ENCODE results near the gene TCF12.

TCF12 gene

GRCh38 chr15:57169643-57170042 is 251.2 kb downstream of the TCF12 start:
- no peak for DNase-seq (ENCODE audit: low read depth)

GRCh38 chr15:57171426-57171825 is 253.0 kb downstream of the TCF12 start:
- no peak for DNase-seq (ENCODE audit: low read depth)

GRCh38 chr15:57172925-57173324 is 254.5 kb downstream of the TCF12 start:
- DNase-seq (ENCODE audit: low read depth), result no peak

GRCh38 chr15:57183041-57183440 is 264.6 kb downstream of the TCF12 start:
- no peak for DNase-seq (ENCODE audit: low read depth)

GRCh38 chr15:57183614-57184344 is 265.3 kb downstream of the TCF12 start:
- no peak for DNase-seq (ENCODE audit: low read depth)

DNA sequence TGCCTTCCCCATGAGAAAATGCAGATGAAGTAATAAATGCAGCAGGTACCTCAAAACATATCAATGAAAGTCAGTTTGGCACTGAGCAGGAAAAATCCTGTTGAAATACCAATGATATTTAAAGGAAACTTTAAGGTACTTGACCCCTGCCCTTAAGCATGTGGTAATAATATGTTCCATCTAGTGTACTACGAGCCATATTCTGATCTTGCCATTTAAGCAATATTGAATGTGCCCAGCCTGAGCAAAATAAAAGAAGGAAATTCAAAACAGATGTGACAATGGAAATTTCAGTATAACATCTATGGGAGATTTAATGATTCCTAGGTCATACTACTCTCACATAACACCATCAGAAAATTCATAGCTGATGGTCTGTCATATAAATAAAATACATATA is 266.1 kb downstream of the TCF12 start:
- DNase-seq (ENCODE audit: low read depth), result no peak

- no peak for DNase-seq (ENCODE audit: low read depth)
These were observed 267.1 kb downstream of the TCF12 start for GRCh38 chr15:57185507-57186074.

DNA sequence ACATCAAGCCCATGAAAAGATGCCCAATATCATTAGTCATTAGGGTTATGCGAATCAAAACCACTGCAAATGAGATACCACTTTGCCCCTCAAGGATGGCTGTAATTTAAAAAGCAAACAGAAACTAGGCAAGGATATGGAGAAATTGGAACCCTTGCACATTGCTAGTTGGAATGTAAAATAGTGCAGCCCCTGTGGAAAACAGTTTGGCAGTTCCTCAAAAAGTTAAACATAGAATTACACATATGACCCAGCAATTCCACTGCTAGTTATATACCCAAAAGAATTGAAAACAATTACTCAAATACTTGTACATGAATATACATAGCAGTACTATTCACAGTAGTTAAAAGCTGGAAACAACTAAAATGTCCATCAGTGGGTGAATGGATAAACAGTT is 271.0 kb downstream of the TCF12 start:
- no peak for DNase-seq (ENCODE audit: low read depth)

DNA sequence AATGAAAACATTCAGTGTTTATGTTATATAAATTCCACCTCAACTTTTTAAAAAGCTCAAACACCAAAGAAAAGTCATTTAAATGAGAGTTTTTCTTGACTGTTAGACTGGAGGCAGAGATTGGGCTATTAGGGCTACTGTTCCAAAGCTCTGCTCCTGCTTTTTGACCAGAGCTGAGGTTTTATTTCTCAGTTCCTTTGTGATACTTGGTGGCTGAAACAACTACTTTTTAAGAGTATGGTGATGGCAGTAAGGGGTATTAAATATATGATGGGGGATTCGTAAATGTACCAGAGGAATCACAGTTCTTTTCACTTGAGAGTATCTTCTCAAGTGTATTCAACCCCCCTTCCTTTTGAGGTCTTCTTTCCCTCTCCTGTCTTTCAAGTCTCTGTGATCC is 271.8 kb downstream of the TCF12 start:
- DNase-seq (ENCODE audit: low read depth), result no peak

GRCh38 chr15:57193161-57193560 is 274.7 kb downstream of the TCF12 start:
- DNase-seq (ENCODE audit: low read depth), result no peak

- no peak for DNase-seq (ENCODE audit: low read depth)
These were observed 276.9 kb downstream of the TCF12 start for GRCh38 chr15:57195326-57195725.

DNA sequence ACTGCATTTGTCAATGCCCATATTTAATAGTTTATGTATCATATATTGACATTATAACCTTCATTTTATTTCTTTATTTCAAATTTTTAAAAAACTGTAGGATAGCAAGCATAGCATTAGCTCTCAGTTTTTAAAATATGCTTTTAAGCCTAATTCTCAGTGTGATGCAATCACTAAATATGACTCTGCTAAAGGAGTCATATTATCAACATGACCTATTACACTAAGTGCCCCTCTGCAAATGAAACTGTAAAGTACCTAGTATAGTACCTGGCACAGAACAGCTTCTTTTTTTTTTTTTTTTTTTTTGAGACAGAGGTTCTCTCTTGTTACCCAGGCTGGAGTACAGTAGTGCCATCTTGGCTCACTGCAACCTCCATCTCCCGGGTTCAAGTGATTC is 278.4 kb downstream of the TCF12 start:
- DNase-seq (ENCODE audit: low read depth), result no peak

DNA sequence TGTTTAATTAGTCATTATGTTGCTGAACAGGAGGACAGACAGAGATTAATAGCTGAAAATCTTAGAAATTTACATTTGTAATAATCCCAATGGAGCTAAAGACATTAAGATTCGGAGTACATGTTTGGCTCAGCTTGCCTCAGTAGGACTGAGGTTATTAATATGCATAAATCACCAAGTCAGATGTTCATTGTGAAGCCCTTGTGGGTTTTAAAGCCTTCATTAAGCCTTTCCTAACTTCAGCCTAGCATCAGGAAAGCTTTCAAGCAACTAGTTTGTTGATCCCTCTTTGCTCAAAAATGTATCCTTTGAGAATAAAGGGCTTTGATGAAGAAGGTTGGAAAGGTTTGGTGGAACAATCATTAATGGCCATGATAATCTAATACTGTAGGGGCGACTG is 279.7 kb downstream of the TCF12 start:
- DNase-seq (ENCODE audit: low read depth), result no peak

- no peak for DNase-seq (ENCODE audit: low read depth)
These were observed 280.3 kb downstream of the TCF12 start for GRCh38 chr15:57198654-57199291.

- DNase-seq (ENCODE audit: low read depth), result no peak
These were observed 283.1 kb downstream of the TCF12 start for GRCh38 chr15:57201578-57201977.

- no peak for DNase-seq (ENCODE audit: low read depth)
These were observed 285.5 kb downstream of the TCF12 start for GRCh38 chr15:57203906-57204305.

DNA sequence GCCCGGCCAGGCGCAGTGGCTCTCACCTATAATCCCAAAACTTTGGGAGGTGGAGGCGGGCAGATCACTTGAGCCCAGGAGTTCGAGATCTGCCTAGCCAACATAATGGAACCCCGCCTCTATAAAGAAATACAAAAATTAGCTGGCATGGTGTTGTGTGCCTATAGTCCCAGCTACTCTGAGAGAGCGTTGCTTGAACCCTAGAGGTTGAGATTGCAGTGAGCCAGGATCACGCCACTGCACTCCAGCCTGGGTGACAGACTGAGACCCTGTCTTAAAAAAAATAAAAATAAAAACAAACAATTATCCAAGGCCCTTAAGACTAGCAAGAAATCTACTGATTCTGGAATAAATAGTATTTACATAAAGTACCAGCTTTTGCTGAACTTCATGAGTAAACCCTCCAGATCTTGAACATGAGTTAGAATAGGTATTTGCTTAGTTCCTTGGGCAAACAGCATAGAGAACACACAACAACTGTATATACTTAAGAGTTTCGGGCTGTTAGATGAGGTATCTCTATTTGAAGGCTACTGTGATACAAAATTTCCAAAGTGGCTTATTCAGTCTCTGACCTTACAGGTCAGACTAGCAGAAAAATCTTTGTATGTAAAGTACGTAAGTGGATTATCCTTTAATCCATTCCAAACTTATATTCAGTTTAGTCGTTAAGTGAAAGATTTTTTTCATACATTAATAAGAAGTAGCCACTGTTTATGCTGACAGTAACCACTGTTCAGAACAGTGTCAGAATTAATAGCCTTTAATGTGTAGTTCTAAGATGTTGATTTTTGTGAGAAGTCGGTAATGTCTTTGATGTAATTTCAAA is 286.8 kb downstream of the TCF12 start:
- no peak for DNase-seq (ENCODE audit: low read depth)

DNA sequence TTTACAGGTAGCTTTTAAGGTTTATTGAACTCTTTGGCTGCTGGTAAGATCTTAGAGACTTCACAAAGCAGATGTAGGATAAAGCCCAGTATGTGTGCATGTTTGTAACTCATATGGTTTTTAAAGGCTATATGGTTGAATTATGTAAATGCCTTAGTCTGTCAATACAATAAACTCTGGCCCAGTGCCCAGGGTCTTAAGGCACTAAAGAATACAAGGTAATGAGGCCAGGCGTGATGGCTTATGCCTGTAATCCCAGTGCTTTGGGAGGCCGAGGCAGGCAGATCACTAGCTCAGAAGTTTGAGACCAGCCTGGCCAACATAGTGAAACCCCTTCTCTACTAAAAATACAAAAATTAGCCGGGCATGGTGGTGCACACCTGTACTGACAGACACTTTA is 287.6 kb downstream of the TCF12 start:
- no peak for DNase-seq (ENCODE audit: low read depth)

GRCh38 chr15:57213862-57214261 is 295.4 kb downstream of the TCF12 start:
- no peak for DNase-seq (ENCODE audit: low read depth)

- no peak for DNase-seq (ENCODE audit: low read depth)
These were observed 296.9 kb downstream of the TCF12 start for GRCh38 chr15:57215326-57215725.

DNA sequence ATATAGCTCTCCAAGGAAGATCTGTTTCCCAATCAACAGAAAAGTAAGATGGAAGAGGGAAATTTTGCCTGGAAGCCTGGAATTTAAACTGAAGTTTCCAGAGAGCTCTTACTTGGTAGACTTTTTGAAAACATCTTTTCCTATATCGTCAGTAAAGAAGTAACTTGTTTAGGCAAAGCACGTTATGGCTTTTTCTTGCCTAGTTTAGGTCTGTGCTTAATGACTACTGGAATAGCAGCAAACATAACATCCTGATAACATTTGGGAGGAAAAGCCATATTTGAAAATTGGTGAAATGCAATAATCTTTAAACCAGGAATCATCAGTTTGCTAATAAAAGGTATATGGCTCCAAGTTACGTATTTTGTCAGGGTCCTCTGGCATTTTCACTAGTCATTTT is 297.4 kb downstream of the TCF12 start:
- no peak for DNase-seq (ENCODE audit: low read depth)

GRCh38 chr15:57216288-57216687 is 297.8 kb downstream of the TCF12 start:
- no peak for DNase-seq (ENCODE audit: low read depth)
